ENCODE measurements around the gene SF3B1.
A peak's percentile ranks its signal among the peaks of the same experiment; 100 is the strongest.
"Not testable (repeated sequence)": the region's sequence is repeated elsewhere in the genome, so short reads cannot be mapped to it uniquely, and the experiment has no call there.

Gene SF3B1, protein sequence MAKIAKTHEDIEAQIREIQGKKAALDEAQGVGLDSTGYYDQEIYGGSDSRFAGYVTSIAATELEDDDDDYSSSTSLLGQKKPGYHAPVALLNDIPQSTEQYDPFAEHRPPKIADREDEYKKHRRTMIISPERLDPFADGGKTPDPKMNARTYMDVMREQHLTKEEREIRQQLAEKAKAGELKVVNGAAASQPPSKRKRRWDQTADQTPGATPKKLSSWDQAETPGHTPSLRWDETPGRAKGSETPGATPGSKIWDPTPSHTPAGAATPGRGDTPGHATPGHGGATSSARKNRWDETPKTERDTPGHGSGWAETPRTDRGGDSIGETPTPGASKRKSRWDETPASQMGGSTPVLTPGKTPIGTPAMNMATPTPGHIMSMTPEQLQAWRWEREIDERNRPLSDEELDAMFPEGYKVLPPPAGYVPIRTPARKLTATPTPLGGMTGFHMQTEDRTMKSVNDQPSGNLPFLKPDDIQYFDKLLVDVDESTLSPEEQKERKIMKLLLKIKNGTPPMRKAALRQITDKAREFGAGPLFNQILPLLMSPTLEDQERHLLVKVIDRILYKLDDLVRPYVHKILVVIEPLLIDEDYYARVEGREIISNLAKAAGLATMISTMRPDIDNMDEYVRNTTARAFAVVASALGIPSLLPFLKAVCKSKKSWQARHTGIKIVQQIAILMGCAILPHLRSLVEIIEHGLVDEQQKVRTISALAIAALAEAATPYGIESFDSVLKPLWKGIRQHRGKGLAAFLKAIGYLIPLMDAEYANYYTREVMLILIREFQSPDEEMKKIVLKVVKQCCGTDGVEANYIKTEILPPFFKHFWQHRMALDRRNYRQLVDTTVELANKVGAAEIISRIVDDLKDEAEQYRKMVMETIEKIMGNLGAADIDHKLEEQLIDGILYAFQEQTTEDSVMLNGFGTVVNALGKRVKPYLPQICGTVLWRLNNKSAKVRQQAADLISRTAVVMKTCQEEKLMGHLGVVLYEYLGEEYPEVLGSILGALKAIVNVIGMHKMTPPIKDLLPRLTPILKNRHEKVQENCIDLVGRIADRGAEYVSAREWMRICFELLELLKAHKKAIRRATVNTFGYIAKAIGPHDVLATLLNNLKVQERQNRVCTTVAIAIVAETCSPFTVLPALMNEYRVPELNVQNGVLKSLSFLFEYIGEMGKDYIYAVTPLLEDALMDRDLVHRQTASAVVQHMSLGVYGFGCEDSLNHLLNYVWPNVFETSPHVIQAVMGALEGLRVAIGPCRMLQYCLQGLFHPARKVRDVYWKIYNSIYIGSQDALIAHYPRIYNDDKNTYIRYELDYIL

GRCh38 chr2:197434541-197435513, at the start of gene SF3B1:
TSS of gene SF3B1 (minus strand) at chr2:197435028. CDS start at chr2:197434999, 29 bp downstream.
- intact Hi-C loops (cut with DNase I) = loop anchor here (5.0 to 10.0 kb wide), 2 partner anchors 60 to 272 kb away; partner anchors contain the start of genes HSPD1 and MARS2
- DNase-seq = peak; percentile 94 to 100 (median 98)

DNA sequence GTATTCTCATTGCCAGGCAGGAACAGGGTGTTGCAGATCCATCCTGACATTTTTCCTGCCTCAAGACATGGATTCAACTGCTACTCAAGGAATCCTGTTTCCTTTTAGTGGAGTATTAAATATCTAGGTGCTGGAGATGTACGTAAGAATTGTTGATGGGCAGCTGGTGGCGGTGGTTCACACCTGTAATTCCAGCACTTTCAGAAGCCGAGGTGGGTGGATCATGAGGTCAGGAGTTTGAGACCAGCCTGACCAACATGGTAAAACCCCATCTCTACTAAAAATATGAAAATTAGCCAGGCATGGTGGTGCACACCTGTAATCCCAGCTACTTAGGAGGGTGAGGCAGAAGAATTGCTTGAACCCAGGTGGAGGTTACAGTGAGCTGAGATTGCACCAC, 49.4 kb upstream of the SF3B1 start:
- intact Hi-C loops (cut with DNase I); DNase-seq: not testable (repeated sequence)

DNA sequence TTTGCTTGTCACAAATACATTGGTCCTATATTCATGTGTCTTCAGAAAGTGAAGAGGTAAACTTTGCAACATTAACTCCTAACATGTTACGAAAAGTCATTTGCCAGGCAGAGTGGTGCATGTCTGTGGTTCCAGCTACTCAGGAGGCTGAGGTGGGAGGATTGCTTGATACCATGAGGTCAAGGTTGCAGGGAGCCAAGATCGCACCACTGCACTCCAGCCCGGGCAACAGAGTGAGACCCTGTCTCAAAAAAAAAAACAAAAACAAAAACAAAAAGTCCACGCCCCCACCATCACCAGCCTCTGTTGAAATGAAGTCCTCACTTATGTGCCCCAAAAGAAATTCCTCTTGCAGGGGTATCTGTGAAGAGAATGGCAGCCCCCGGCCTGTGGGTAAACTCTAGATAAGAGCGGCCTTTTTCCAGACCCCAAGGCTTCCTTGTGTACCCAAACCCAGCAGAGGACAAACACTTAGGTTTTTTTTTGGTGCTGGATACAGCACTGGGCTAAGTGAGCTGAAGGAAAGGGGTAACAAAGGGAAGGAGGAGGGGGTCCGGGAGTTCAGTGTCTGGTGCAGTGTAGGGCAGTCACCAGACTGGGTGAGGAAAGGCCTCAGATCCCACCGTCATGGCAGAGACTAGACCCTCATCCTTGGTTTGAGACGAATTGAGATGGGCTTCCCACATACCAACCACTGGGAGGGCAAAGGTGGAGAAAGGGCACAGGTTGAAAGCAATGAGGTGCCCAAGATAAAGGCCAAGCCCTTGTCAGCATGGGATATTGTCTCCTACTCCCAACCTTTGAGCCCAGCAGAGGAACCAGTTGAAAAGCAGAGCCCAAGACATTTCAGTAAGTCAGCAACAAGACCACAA, 45.6 kb upstream of the SF3B1 start:
- no peak for DNase-seq
- intact Hi-C loops (cut with DNase I) = no loop called here

GRCh38 chr2:197477797-197478196, 43.0 kb upstream of the SF3B1 start:
- DNase-seq = no peak
- intact Hi-C loops (cut with DNase I) = no loop called here

- intact Hi-C loops (cut with DNase I) = no loop called here
- DNase-seq = no peak
Observed at GRCh38 chr2:197472166-197472565, 37.3 kb upstream of the SF3B1 start.

GRCh38 chr2:197464175-197464574, 29.3 kb upstream of the SF3B1 start:
- peak in 1 of 42 donors; percentile 6 for DNase-seq
- intact Hi-C loops (cut with DNase I) = no loop called here

GRCh38 chr2:197461057-197461456, 26.2 kb upstream of the SF3B1 start:
- intact Hi-C loops (cut with DNase I) = no loop called here
- DNase-seq = no peak

DNA sequence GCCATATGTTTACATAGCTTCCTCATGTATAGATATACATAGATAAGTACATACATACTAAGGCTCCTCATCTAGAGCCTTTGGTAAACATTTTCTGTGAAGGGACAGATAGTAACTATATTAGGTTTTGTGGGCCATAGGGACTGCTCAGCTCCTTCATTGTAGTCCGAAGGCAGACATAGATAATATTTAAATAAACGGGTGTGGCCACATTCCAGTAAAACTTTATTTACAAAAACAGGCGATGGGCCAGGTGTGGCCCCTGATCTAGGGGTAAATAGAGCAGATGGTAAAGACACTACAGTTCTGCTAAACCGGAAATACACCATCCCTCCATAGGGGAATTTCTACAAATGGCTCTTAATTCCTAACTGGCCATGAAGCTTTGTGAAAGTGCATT, 25.8 kb upstream of the SF3B1 start:
- DNase-seq = no peak
- intact Hi-C loops (cut with DNase I) = no loop called here

DNA sequence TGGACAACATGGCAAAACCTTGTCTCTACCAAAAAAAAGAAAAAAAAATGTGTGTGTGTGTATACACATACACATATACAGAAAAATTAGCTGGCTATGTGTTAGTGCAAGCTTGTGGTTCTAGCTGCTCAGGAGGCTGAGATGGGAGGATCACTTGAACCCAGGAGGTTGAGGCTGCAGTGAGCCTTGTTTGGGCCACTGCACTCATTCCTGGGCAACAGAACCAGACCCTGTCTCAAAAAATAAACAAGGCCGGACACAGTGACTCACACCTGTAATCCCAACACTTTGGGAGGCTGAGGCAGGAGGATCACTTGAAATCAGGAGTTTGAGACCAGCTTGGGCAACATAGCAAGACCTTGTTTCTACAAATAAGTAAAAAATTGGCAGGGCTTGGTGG, 20.6 kb upstream of the SF3B1 start:
- intact Hi-C loops (cut with DNase I) = no loop called here
- no peak for DNase-seq

GRCh38 chr2:197454923-197455322, 20.1 kb upstream of the SF3B1 start:
- intact Hi-C loops (cut with DNase I) = loop anchor here (5.0 kb wide), 1 partner anchor 252 kb away; the partner anchor contains the start of gene MARS2

GRCh38 chr2:197453914-197454398, 19.1 kb upstream of the SF3B1 start:
- intact Hi-C loops (cut with DNase I) = loop anchor here (1.0 to 5.0 kb wide), 2 partner anchors 45 to 253 kb away; partner anchors contain the start of genes HSPD1 and MARS2
- peak in 2 of 42 donors; percentile 57 to 58 for DNase-seq

More at GRCh38 chr2:197454923-197455322, 20.1 kb upstream of the SF3B1 start:
- no peak for DNase-seq

DNA sequence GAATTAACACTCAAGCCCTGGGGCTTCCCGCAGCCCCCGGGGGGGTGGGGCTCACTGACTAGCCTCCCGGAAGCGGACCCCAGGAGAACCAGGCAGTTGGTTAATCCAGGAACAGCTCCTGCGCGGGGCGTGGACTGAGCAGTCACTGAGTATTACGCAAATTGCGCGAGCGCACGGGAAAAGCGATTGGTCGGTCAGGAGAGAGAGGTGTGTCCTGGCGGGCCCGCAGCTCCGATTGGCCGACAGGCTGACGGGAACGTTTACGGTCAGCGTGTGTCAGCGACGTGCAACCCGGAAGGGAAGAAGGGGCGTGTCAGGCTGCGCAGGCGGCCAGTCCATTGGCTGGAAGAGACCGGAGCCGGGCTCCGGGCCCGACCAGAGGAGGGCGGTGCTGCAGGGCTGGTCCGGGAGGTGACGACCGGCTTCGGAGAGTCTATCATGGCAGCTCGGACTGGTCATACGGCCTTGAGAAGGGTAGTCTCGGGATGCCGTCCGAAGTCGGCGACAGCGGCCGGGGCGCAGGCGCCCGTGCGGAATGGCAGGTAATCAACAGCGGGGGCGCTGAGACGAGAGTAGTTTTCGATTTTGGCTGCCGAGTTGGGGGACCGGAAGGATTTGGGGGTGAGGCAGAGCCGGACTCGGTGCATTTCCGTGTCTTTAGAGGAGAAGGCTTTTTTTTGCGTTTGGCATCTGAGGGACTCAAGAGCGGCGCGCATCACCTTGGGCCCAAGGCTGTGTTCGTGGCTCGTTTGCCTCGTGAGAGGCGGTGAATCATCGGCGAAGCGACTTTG, 18.5 kb upstream of the SF3B1 start, which contains the start of gene COQ10B:
Gene COQ10B (plus strand): TSS at position 430 of the 791 bp plus-strand sequence. CDS start 9 bp downstream, at position 439.
- intact Hi-C loops (cut with DNase I) = loop anchor here (1.0 to 5.0 kb wide), 2 partner anchors 46 to 254 kb away; partner anchors contain the start of genes HSPD1 and MARS2

DNA sequence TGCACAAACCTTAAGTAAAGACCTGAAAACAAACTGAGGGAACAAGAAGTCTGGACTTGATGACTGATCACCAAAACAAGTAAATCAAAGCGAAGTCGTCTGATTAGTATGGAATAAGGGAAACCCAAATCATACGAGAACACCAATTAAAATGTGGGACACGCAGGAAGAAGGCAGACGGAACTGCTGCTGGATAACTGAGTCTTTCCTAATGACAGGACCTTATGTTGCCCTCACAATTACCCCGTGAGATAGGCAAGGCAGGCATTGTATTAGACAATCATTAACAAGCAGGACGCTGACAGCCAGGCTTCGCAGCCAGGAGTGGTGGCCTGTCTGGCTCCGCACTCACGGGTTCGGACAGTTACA, 17.9 kb upstream of the SF3B1 start:
- intact Hi-C loops (cut with DNase I) = loop anchor here (1.0 to 5.0 kb wide), 2 partner anchors 47 to 255 kb away; partner anchors contain the start of genes HSPD1 and MARS2
- no peak for DNase-seq

More for the DNA sequence above, 18.5 kb upstream of the SF3B1 start, which contains the start of gene COQ10B:
- DNase-seq = peak; percentile 98 to 100 (median 100)

GRCh38 chr2:197450935-197451358, 16.1 kb upstream of the SF3B1 start:
- intact Hi-C loops (cut with DNase I) = loop anchor here (5.0 kb wide), 1 partner anchor 256 kb away; the partner anchor contains the start of gene MARS2
- not testable (repeated sequence) for DNase-seq

- intact Hi-C loops (cut with DNase I) = loop anchor here (5.0 kb wide), 1 partner anchor 257 kb away; the partner anchor contains the start of gene MARS2
- peak in 1 of 42 donors; percentile 10 for DNase-seq
Observed at GRCh38 chr2:197450465-197450864, 15.6 kb upstream of the SF3B1 start.
